Nephron progenitor cell (in vitro differentiated cells): Measurements from ENCODE around the gene LARP1.
A peak's percentile ranks its signal among the peaks of the same experiment; 100 is the strongest.

Source experiments
- DNase-seq: peaks from one replicate; pipeline ENCODE4 v3.0.0; 2021
- H3K27ac Mint-ChIP-seq: 2 replicates; pipeline ENCODE4 v1.8.0; 2021; ENCODE audit warnings: mild to moderate bottlenecking, moderate library complexity, mixed read lengths
- H3K27me3 Mint-ChIP-seq: 2 replicates; pipeline ENCODE4 v1.8.0; 2021; ENCODE audit warnings: mild to moderate bottlenecking, low read depth, mixed read lengths; ENCODE audit not compliant: poor library complexity
- H3K36me3 Mint-ChIP-seq: 2 replicates; pipeline ENCODE4 v1.8.0; 2021; ENCODE audit warnings: low read depth, mixed read lengths
- H3K4me1 Mint-ChIP-seq: 2 replicates; pipeline ENCODE4 v1.8.0; 2021; ENCODE audit warnings: mixed read lengths
- H3K4me3 Mint-ChIP-seq: 2 replicates; pipeline ENCODE4 v1.8.0; 2021; ENCODE audit warnings: mild to moderate bottlenecking, moderate library complexity, mixed read lengths
- H3K9me3 Mint-ChIP-seq: 2 replicates; pipeline ENCODE4 v1.8.0; 2021; ENCODE audit warnings: mild to moderate bottlenecking, moderate library complexity, mixed read lengths
- CTCF ChIP-seq: fragments of 200-600 bp; sonication (generic); IDR thresholded peaks from 2 replicates; pipeline ENCODE4 v1.5.0; 2021; ENCODE audit warnings: antibody characterized with exemption

LARP1 gene

GRCh38 chr5:154770111-154770510 is 14.9 kb downstream of the LARP1 start:
- H3K36me3 Mint-ChIP-seq: no peaks in the 10 kb centered on the region
- no peaks in the 10 kb centered on the region for H3K27me3 Mint-ChIP-seq
- peaks cover 85% of the 10 kb centered on the region for H3K4me1 Mint-ChIP-seq
- H3K9me3 Mint-ChIP-seq: no peaks in the 10 kb centered on the region
- TF ChIP-seq CTCF: no peak
- H3K4me3 Mint-ChIP-seq: no peak overlapping the region
- DNase-seq: no peak
- H3K27ac Mint-ChIP-seq: peak overlapping the region; percentile 89

- no peaks in the 10 kb centered on the region for H3K9me3 Mint-ChIP-seq
- peaks cover 81% of the 10 kb centered on the region for H3K4me1 Mint-ChIP-seq
- TF ChIP-seq CTCF: no peak
- no peaks in the 10 kb centered on the region for H3K27me3 Mint-ChIP-seq
- no peaks in the 10 kb centered on the region for H3K36me3 Mint-ChIP-seq
- no peak for DNase-seq
- peak overlapping the region; percentile 28 for H3K4me3 Mint-ChIP-seq
- H3K27ac Mint-ChIP-seq: peak overlapping the region; percentile 76
These were observed 16.3 kb downstream of the LARP1 start for GRCh38 chr5:154771383-154771901.

GRCh38 chr5:154773326-154773725 is 18.1 kb downstream of the LARP1 start:
- no peak for TF ChIP-seq CTCF
- no peaks in the 10 kb centered on the region for H3K36me3 Mint-ChIP-seq
- H3K27ac Mint-ChIP-seq: peak overlapping the region; percentile 77
- H3K4me3 Mint-ChIP-seq: no peak overlapping the region
- H3K27me3 Mint-ChIP-seq: no peaks in the 10 kb centered on the region
- no peak for DNase-seq
- H3K9me3 Mint-ChIP-seq: no peaks in the 10 kb centered on the region
- peaks cover 64% of the 10 kb centered on the region for H3K4me1 Mint-ChIP-seq

GRCh38 chr5:154776167-154776566 is 21.0 kb downstream of the LARP1 start:
- DNase-seq: no peak
- peaks cover 58% of the 10 kb centered on the region for H3K4me1 Mint-ChIP-seq
- H3K9me3 Mint-ChIP-seq: no peaks in the 10 kb centered on the region
- no peak overlapping the region for H3K4me3 Mint-ChIP-seq
- no peaks in the 10 kb centered on the region for H3K27me3 Mint-ChIP-seq
- no peak for TF ChIP-seq CTCF
- peak overlapping the region; percentile 5 for H3K27ac Mint-ChIP-seq
- peaks cover 6% of the 10 kb centered on the region for H3K36me3 Mint-ChIP-seq

GRCh38 chr5:154778534-154778933 is 23.4 kb downstream of the LARP1 start:
- no peak overlapping the region for H3K27ac Mint-ChIP-seq
- peaks cover 58% of the 10 kb centered on the region for H3K4me1 Mint-ChIP-seq
- no peak overlapping the region for H3K4me3 Mint-ChIP-seq
- DNase-seq: no peak
- H3K27me3 Mint-ChIP-seq: no peaks in the 10 kb centered on the region
- H3K9me3 Mint-ChIP-seq: no peaks in the 10 kb centered on the region
- TF ChIP-seq CTCF: no peak
- peaks cover 6% of the 10 kb centered on the region for H3K36me3 Mint-ChIP-seq

- Mint-ChIP-seq H3K4me1 (peaks cover 62% of the 10 kb centered on the region), H3K27me3 (no peaks in the 10 kb centered on the region), H3K36me3 (peaks cover 6% of the 10 kb centered on the region), H3K27ac (no peak overlapping the region), H3K4me3 (no peak overlapping the region), H3K9me3 (no peaks in the 10 kb centered on the region)
- no peak for DNase-seq
- no peak for TF ChIP-seq CTCF
These were observed 23.9 kb downstream of the LARP1 start for GRCh38 chr5:154779105-154779504.
